HEK293 (cell line): ENCODE results near the gene ITPR3.

Source experiments
- BCL11B ChIP-seq: fragments of 450-650 bp; formaldehyde crosslinking; IDR thresholded peaks from 2 replicates; pipeline ENCODE4 v1.5.1; 2016; ENCODE audit warnings: low read depth, missing biosample characterization, missing genetic modification characterization
- GLIS1 ChIP-seq: fragments of 450-650 bp; formaldehyde crosslinking; IDR thresholded peaks from 2 replicates; pipeline ENCODE4 v1.5.1; 2016; ENCODE audit warnings: missing biosample characterization, missing genetic modification characterization
- HOXA7 ChIP-seq: sonication (generic); formaldehyde crosslinking; IDR thresholded peaks from 2 replicates; pipeline ENCODE4 v1.8.1; 2022; ENCODE audit warnings: missing genetic modification reagents, borderline replicate concordance
- KLF10 ChIP-seq: fragments of 450-650 bp; IDR thresholded peaks from 2 replicates; pipeline ENCODE4 v1.5.1; 2018; ENCODE audit warnings: missing biosample characterization, mild to moderate bottlenecking, missing genetic modification characterization
- MEIS1 ChIP-seq: sonication (generic); formaldehyde crosslinking; IDR thresholded peaks from 2 replicates; pipeline ENCODE4 v1.8.1; 2022; ENCODE audit warnings: missing genetic modification reagents, mild to moderate bottlenecking, borderline replicate concordance
- MYNN ChIP-seq: fragments of 450-650 bp; formaldehyde crosslinking; IDR thresholded peaks from 2 replicates; pipeline ENCODE4 v1.5.1; 2016; ENCODE audit warnings: missing biosample characterization, missing genetic modification characterization, borderline replicate concordance
- PRDM1 ChIP-seq: fragments of 450-650 bp; formaldehyde crosslinking; IDR thresholded peaks from 2 replicates; pipeline ENCODE4; 2016; ENCODE audit warnings: missing biosample characterization, missing genetic modification characterization
- SCRT2 ChIP-seq: fragments of 450-650 bp; formaldehyde crosslinking; IDR thresholded peaks from 2 replicates; pipeline ENCODE4 v1.5.1; 2016; ENCODE audit warnings: missing biosample characterization, missing genetic modification characterization
- SETDB1 ChIP-seq: IDR thresholded peaks from one replicate; pipeline ENCODE4 v1.6.1; 2017; ENCODE audit warnings: mild to moderate bottlenecking, low read length, moderate library complexity, mixed read lengths; ENCODE audit not compliant: insufficient read length
- TCF7L2 ChIP-seq: IDR thresholded peaks from 2 replicates; pipeline ENCODE4 v1.6.1; 2011; ENCODE audit warnings: low read depth, mild to moderate bottlenecking, inconsistent platforms, low read length, moderate library complexity, borderline replicate concordance
- WT1 ChIP-seq: fragments of 450-650 bp; formaldehyde crosslinking; IDR thresholded peaks from 2 replicates; pipeline ENCODE4 v1.5.1; 2016; ENCODE audit warnings: missing biosample characterization, missing genetic modification characterization
- ZBTB10 ChIP-seq: fragments of 450-650 bp; formaldehyde crosslinking; IDR thresholded peaks from 2 replicates; pipeline ENCODE4 v1.5.1; 2016; ENCODE audit warnings: missing biosample characterization, missing genetic modification characterization
- ZNF140 ChIP-seq: fragments of 450-650 bp; formaldehyde crosslinking; IDR thresholded peaks from 2 replicates; pipeline ENCODE4 v1.5.1; 2016; ENCODE audit warnings: missing biosample characterization, missing genetic modification characterization
- ZNF157 ChIP-seq: fragments of 450-650 bp; formaldehyde crosslinking; IDR thresholded peaks from 2 replicates; pipeline ENCODE4 v1.5.1; 2016; ENCODE audit warnings: missing biosample characterization, missing genetic modification characterization
- ZNF19 ChIP-seq: fragments of 450-650 bp; formaldehyde crosslinking; IDR thresholded peaks from 2 replicates; pipeline ENCODE4; 2016; ENCODE audit warnings: missing biosample characterization, missing genetic modification characterization, low read depth
- ZNF211 ChIP-seq: fragments of 450-650 bp; formaldehyde crosslinking; IDR thresholded peaks from 2 replicates; pipeline ENCODE4 v1.5.1; 2016; ENCODE audit warnings: low read depth, missing biosample characterization, missing genetic modification characterization
- ZNF24 ChIP-seq: fragments of 450-650 bp; formaldehyde crosslinking; IDR thresholded peaks from 2 replicates; pipeline ENCODE4 v1.5.1; 2016; ENCODE audit warnings: missing biosample characterization, missing genetic modification characterization
- ZNF274 ChIP-seq, 2 experiments: fragments of 200-500 bp in 1 of 2; fragments of 450-650 bp in 1 of 2; sonication (Bioruptor generic) in 1 of 2; formaldehyde crosslinking in 1 of 2; IDR thresholded peaks; 2 replicates each; pipeline versions ENCODE4 v1.5.1 to v1.6.1; 2014 to 2016; ENCODE audit warnings: borderline replicate concordance in 1 of 2, inconsistent platforms in 1 of 2, low read length in 1 of 2, missing biosample characterization in 1 of 2, missing genetic modification characterization in 1 of 2
- ZNF354C ChIP-seq: fragments of 450-650 bp; formaldehyde crosslinking; IDR thresholded peaks from 2 replicates; pipeline ENCODE4 v1.5.1; 2016; ENCODE audit warnings: missing biosample characterization, missing genetic modification characterization, low read depth, borderline replicate concordance
- ZNF529 ChIP-seq: fragments of 450-650 bp; formaldehyde crosslinking; IDR thresholded peaks from 2 replicates; pipeline ENCODE4 v1.5.1; 2017; ENCODE audit warnings: missing genetic modification characterization, missing biosample characterization; ENCODE audit not compliant: insufficient replicate concordance
- ZNF544 ChIP-seq: fragments of 450-650 bp; formaldehyde crosslinking; IDR thresholded peaks from 2 replicates; pipeline ENCODE4 v1.5.0; 2017; ENCODE audit warnings: missing biosample characterization, missing genetic modification characterization
- ZNF548 ChIP-seq: fragments of 450-650 bp; formaldehyde crosslinking; IDR thresholded peaks from 2 replicates; pipeline ENCODE4 v1.5.1; 2016; ENCODE audit warnings: missing biosample characterization, missing genetic modification characterization
- ZNF585B ChIP-seq: fragments of 450-650 bp; formaldehyde crosslinking; IDR thresholded peaks from 2 replicates; pipeline ENCODE4 v1.5.1; 2016; ENCODE audit warnings: missing biosample characterization, missing genetic modification characterization
- ZNF596 ChIP-seq: fragments of 450-650 bp; IDR thresholded peaks from 2 replicates; pipeline ENCODE4 v1.5.0; 2018; ENCODE audit warnings: missing biosample characterization, mild to moderate bottlenecking, missing genetic modification characterization, moderate library complexity
- ZNF677 ChIP-seq: fragments of 450-650 bp; IDR thresholded peaks from 2 replicates; pipeline ENCODE4 v1.5.0; 2018; ENCODE audit warnings: missing biosample characterization, mild to moderate bottlenecking, missing genetic modification characterization, moderate library complexity
- ZNF776 ChIP-seq: fragments of 450-650 bp; formaldehyde crosslinking; IDR thresholded peaks from 2 replicates; pipeline ENCODE4 v1.5.0; 2017; ENCODE audit warnings: missing biosample characterization, missing genetic modification characterization, borderline replicate concordance
- ZSCAN5A ChIP-seq: fragments of 450-650 bp; formaldehyde crosslinking; IDR thresholded peaks from 2 replicates; pipeline ENCODE4 v1.5.1; 2016; ENCODE audit warnings: missing biosample characterization, missing genetic modification characterization
- TF ChIP-seq, protein P1 (sequence below): fragments of 450-650 bp; formaldehyde crosslinking; IDR thresholded peaks from 2 replicates; pipeline ENCODE4 v1.5.1; 2017; ENCODE audit warnings: missing biosample characterization, missing genetic modification characterization
- TF ChIP-seq, protein P2 (sequence below): fragments of 450-650 bp; formaldehyde crosslinking; IDR thresholded peaks from 2 replicates; pipeline ENCODE4 v1.5.0; 2017; ENCODE audit warnings: missing biosample characterization, missing genetic modification characterization, borderline replicate concordance
- TF ChIP-seq, protein P3 (sequence below): fragments of 450-650 bp; formaldehyde crosslinking; IDR thresholded peaks from 2 replicates; pipeline ENCODE4 v1.5.1; 2016; ENCODE audit warnings: missing biosample characterization, missing genetic modification characterization

ITPR3 gene

DNA sequence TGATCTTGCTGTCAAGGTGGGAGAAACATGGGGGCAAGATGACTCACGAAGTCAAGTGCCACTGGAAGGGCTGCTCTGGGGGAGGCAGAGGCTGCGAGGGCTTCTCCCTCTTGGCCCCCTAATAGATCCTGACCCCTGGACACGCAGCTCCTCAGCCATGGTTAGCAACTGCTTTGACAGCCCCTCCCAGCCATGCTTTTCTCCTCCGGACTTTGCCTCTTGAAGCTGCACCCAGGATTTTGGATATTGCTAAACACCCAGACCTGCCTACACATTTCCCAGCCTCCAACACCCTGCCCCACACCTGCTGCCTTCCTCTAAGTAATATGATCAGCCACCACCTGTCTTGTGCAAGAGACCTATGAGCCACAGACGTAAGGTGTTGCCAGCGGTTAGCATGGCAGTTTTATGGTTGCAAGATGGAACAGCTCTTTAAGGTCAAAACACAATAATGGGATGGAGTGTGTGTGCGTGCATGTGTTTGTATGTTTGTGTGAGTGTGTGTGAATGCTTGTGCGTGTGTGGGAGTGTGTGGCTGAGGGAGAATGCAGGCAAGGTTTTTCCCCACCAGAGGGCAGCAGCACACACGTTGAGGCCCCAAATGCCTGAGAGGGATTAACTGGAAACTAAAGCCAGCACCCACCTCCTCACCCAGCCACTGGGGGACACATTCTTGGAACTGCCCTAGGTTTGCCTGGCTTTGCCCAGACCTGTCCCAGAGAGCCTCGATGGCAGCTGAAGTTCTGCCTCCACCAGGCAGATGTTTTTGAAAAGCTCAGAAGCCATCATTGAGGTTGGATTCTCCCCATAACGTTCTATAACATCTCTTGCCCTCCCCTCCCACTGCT lies 123.1 kb downstream of the ITPR3 start (continued):
- TF ChIP-seq ZSCAN5A (peak; percentile 40; the same call in 1 of the 2 replicates), ZNF211 (no peak), SETDB1 (no peak), ZNF548 (no peak), KLF10 (tag by site-specific recombination) (no peak), TCF7L2 (no peak), ZNF529 (tag by site-specific recombination) (no peak), ZBTB10 (tag by site-specific recombination) (peak; percentile 83), ZNF19 (tag by site-specific recombination) (no peak), ZNF677 (tag by site-specific recombination) (no peak), ZNF776 (tag by site-specific recombination) (no peak), GLIS1 (tag by site-specific recombination) (peak; percentile 37), ZNF544 (no peak), ZNF274 (IDR thresholded peaks at IDR 0.05; ENCODE audit: low read length) (no peak), ZNF274 (tag by site-specific recombination; IDR thresholded peaks at IDR 0.05; ENCODE audit: borderline replicate concordance) (no peak), ZNF157 (tag by site-specific recombination) (no peak), MEIS1 (CRISPR knock-in tag) (no peak), ZNF354C (tag by site-specific recombination) (no peak), ZNF596 (no peak), ZNF585B (tag by site-specific recombination) (no peak), SCRT2 (tag by site-specific recombination) (peak; percentile 98), WT1 (peak; percentile 55), PRDM1 (tag by site-specific recombination) (no peak), MYNN (tag by site-specific recombination) (no peak), ZNF24 (peak; percentile 78; the same call in 1 of the 2 replicates), HOXA7 (CRISPR knock-in tag) (no peak), ZNF140 (tag by site-specific recombination) (no peak), BCL11B (0 out of 2 replicates have a peak, but pooled peaks have one; percentile 31)
- TF ChIP-seq, protein P1, sequence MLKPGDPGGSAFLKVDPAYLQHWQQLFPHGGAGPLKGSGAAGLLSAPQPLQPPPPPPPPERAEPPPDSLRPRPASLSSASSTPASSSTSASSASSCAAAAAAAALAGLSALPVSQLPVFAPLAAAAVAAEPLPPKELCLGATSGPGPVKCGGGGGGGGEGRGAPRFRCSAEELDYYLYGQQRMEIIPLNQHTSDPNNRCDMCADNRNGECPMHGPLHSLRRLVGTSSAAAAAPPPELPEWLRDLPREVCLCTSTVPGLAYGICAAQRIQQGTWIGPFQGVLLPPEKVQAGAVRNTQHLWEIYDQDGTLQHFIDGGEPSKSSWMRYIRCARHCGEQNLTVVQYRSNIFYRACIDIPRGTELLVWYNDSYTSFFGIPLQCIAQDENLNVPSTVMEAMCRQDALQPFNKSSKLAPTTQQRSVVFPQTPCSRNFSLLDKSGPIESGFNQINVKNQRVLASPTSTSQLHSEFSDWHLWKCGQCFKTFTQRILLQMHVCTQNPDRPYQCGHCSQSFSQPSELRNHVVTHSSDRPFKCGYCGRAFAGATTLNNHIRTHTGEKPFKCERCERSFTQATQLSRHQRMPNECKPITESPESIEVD = no peak
- TF ChIP-seq, protein P2, sequence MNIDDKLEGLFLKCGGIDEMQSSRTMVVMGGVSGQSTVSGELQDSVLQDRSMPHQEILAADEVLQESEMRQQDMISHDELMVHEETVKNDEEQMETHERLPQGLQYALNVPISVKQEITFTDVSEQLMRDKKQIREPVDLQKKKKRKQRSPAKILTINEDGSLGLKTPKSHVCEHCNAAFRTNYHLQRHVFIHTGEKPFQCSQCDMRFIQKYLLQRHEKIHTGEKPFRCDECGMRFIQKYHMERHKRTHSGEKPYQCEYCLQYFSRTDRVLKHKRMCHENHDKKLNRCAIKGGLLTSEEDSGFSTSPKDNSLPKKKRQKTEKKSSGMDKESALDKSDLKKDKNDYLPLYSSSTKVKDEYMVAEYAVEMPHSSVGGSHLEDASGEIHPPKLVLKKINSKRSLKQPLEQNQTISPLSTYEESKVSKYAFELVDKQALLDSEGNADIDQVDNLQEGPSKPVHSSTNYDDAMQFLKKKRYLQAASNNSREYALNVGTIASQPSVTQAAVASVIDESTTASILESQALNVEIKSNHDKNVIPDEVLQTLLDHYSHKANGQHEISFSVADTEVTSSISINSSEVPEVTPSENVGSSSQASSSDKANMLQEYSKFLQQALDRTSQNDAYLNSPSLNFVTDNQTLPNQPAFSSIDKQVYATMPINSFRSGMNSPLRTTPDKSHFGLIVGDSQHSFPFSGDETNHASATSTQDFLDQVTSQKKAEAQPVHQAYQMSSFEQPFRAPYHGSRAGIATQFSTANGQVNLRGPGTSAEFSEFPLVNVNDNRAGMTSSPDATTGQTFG (tag by site-specific recombination) = no peak
- TF ChIP-seq, protein P3, sequence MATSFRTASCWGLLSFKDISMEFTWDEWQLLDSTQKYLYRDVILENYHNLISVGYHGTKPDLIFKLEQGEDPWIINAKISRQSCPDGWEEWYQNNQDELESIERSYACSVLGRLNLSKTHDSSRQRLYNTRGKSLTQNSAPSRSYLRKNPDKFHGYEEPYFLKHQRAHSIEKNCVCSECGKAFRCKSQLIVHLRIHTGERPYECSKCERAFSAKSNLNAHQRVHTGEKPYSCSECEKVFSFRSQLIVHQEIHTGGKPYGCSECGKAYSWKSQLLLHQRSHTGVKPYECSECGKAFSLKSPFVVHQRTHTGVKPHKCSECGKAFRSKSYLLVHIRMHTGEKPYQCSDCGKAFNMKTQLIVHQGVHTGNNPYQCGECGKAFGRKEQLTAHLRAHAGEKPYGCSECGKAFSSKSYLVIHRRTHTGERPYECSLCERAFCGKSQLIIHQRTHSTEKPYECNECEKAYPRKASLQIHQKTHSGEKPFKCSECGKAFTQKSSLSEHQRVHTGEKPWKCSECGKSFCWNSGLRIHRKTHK (tag by site-specific recombination) = no peak
